HCT116 (cell line): ENCODE measurements around the gene ESF1. TPM values are rescaled to one million over a fixed set of nuclear protein-coding genes. Genes with fewer than 3 reads are reported as not detected.

ENCODE experiments used
- ATAC-seq: fragments of 200-7000 bp; cut with Tn5 transposase; 2 replicates; pipeline ENCODE4 v1.9.1; 2020; ENCODE audit warnings: mild to moderate bottlenecking, moderate library complexity
- BruUV-seq: library from RNA; stranded (reverse); fragments of 400-500 nt; replicated peaks from 2 replicates; lab custom pipeline; 2021; lab: Mats Ljungman, UMichigan
- CTCF ChIA-PET: fragments of 300-600 bp; sonication (Branson Sonifier 250); formaldehyde crosslinking; loops from one replicate; lab custom pipeline; 2021; ENCODE audit warnings: antibody characterized with exemption; lab: Charles Lee
- POLR2A ChIA-PET: fragments of 300-600, 350-600 bp; sonication (Branson Sonifier 250); formaldehyde crosslinking; loops from one replicate; lab custom pipeline; 2021; ENCODE audit warnings: antibody characterized with exemption; lab: Charles Lee
- RAD21 ChIA-PET, 2 experiments: fragments of 300-600 bp; sonication (Branson Sonifier 250); formaldehyde crosslinking; loops; one replicate each; lab custom pipeline; 2023; ENCODE audit warnings: low total read pairs in 2 of 2; ENCODE audit not compliant: uncharacterized antibody in 2 of 2, unreplicated experiment in 2 of 2, low non-redundant PET in 1 of 2; lab: Charles Lee
- DNase-seq: peaks from one replicate; pipeline ENCODE4 v3.0.0-alpha.2; 2010; ENCODE audit warnings: low read depth, low spot score
- H2AFZ ChIP-seq: fragments of 200-600 bp; shearing (Covaris generic), sonication (generic); 2 replicates; pipeline ENCODE4 v1.6.1; 2017; ENCODE audit warnings: low read depth, mixed run types, mixed read lengths, antibody characterized with exemption, low read length; ENCODE audit not compliant: poor library complexity, severe bottlenecking
- H3K27ac ChIP-seq: 2 replicates; pipeline ENCODE4 v1.5.1; 2012; ENCODE audit warnings: low read depth, low read length
- H3K27me3 ChIP-seq: fragments of 200-600 bp; sonication (generic); 2 replicates; pipeline ENCODE4 v1.6.1; 2016; ENCODE audit warnings: mixed run types, low read length, mixed read lengths; ENCODE audit not compliant: insufficient read depth
- H3K36me3 ChIP-seq, 2 experiments: fragments of 200-500 bp in 1 of 2; fragments of 200-600 bp in 1 of 2; sonication (Bioruptor generic) in 1 of 2; sonication (generic) in 1 of 2; 2 replicates each; pipeline versions ENCODE4 v1.5.1 to v1.6.1; 2014 to 2016; ENCODE audit warnings: low read length in 2 of 2, inconsistent platforms in 1 of 2, mixed read lengths in 1 of 2, mixed run types in 1 of 2; ENCODE audit not compliant: insufficient read depth in 2 of 2, control insufficient read depth in 1 of 2
- H3K4me1 ChIP-seq, 2 experiments: fragments of 200-600 bp in 1 of 2; sonication (generic) in 1 of 2; 2 replicates each; pipeline versions ENCODE4 v1.5.1 to v1.6.1; 2012 to 2017; ENCODE audit warnings: low read length in 2 of 2, inconsistent platforms in 1 of 2, mild to moderate bottlenecking in 1 of 2, mixed read lengths in 1 of 2, mixed run types in 1 of 2, moderate library complexity in 1 of 2; ENCODE audit not compliant: insufficient read depth in 2 of 2, control insufficient read depth in 1 of 2
- H3K4me2 ChIP-seq: fragments of 200-600 bp; sonication (generic); 2 replicates; pipeline ENCODE4 v1.6.1; 2017; ENCODE audit warnings: mixed run types, low read length, mixed read lengths
- H3K4me3 ChIP-seq, 2 experiments: fragments of 200-600 bp in 1 of 2; sonication (generic) in 1 of 2; replicated peaks in 1 of 2; 2 replicates each; pipeline ENCODE4 v1.5.1; 2011 to 2016; ENCODE audit warnings: low read length in 2 of 2, control low read depth in 1 of 2, low read depth in 1 of 2, mild to moderate bottlenecking in 1 of 2, mixed read lengths in 1 of 2, mixed run types in 1 of 2
- H3K79me2 ChIP-seq: fragments of 200-600 bp; sonication (generic); 2 replicates; pipeline ENCODE4 v1.6.1; 2017; ENCODE audit warnings: mild to moderate bottlenecking, mixed run types, low read length, moderate library complexity, mixed read lengths; ENCODE audit not compliant: insufficient read depth
- H3K9ac ChIP-seq: fragments of 200-600 bp; sonication (generic); 2 replicates; pipeline ENCODE4 v1.6.1; 2016; ENCODE audit warnings: low read length, mixed read lengths
- H3K9me2 ChIP-seq: fragments of 200-600 bp; sonication (generic), shearing (Covaris generic); 2 replicates; pipeline ENCODE4 v1.6.1; 2017; ENCODE audit warnings: mixed run types, mild to moderate bottlenecking, moderate library complexity; ENCODE audit not compliant: insufficient read depth
- H3K9me3 ChIP-seq, 2 experiments: fragments of 200-500 bp in 1 of 2; fragments of 200-600 bp in 1 of 2; sonication (Bioruptor generic) in 1 of 2; sonication (generic) in 1 of 2; 2 replicates each; pipeline ENCODE4 v1.6.1; 2014 to 2017; ENCODE audit warnings: low read length in 2 of 2, mixed read lengths in 2 of 2, inconsistent platforms in 1 of 2, low read depth in 1 of 2, mild to moderate bottlenecking in 1 of 2, mixed run types in 1 of 2, moderate library complexity in 1 of 2; ENCODE audit not compliant: control insufficient read depth in 1 of 2, insufficient read depth in 1 of 2
- H4K20me1 ChIP-seq: fragments of 200-600 bp; sonication (generic), shearing (Covaris generic); 2 replicates; pipeline ENCODE4 v1.6.1; 2017; ENCODE audit warnings: mixed run types, mild to moderate bottlenecking, moderate library complexity; ENCODE audit not compliant: insufficient read depth
- ATF3 ChIP-seq: IDR thresholded peaks from 2 replicates; pipeline ENCODE4 v1.6.1; 2012
- CBX3 ChIP-seq: IDR thresholded peaks from 2 replicates; pipeline ENCODE4 v1.6.1; 2012; ENCODE audit warnings: low read depth
- CEBPB ChIP-seq: IDR thresholded peaks from 2 replicates; pipeline ENCODE4 v1.6.1; 2012; ENCODE audit warnings: low read depth
- EGR1 ChIP-seq: IDR thresholded peaks from 2 replicates; pipeline ENCODE4 v1.6.1; 2012; ENCODE audit warnings: low read depth
- ELF1 ChIP-seq: IDR thresholded peaks from 2 replicates; pipeline ENCODE4 v1.6.1; 2012; ENCODE audit warnings: low read depth, borderline replicate concordance
- EZH2 ChIP-seq: fragments of 200-600 bp; sonication (generic); IDR thresholded peaks from 2 replicates; pipeline ENCODE4 v1.6.1; 2017; ENCODE audit warnings: antibody characterized with exemption, mixed run types
- EZH2phosphoT487 ChIP-seq: fragments of 200-600 bp; IDR thresholded peaks from 2 replicates; pipeline ENCODE4 v1.6.1; 2018; ENCODE audit warnings: antibody characterized with exemption, borderline replicate concordance
- FOSL1 ChIP-seq: IDR thresholded peaks from 2 replicates; pipeline ENCODE4 v1.6.1; 2012; ENCODE audit warnings: low read depth
- JUND ChIP-seq: IDR thresholded peaks from 2 replicates; pipeline ENCODE4 v1.6.1; 2012
- MAX ChIP-seq: IDR thresholded peaks from 2 replicates; pipeline ENCODE4 v1.6.1; 2012
- POLR2A ChIP-seq: IDR thresholded peaks from 2 replicates; pipeline ENCODE4 v1.7.0; 2011; ENCODE audit warnings: borderline replicate concordance; ENCODE audit not compliant: insufficient read depth, insufficient read length; ENCODE audit errors: extremely low read depth
- RAD21 ChIP-seq: IDR thresholded peaks from 2 replicates; pipeline ENCODE4 v1.6.1; 2012; ENCODE audit warnings: low read depth, mild to moderate bottlenecking
- REST ChIP-seq: IDR thresholded peaks from 2 replicates; pipeline ENCODE4 v1.6.1; 2012; ENCODE audit warnings: low read depth
- SIN3A ChIP-seq: IDR thresholded peaks from 2 replicates; pipeline ENCODE4 v1.6.1; 2012; ENCODE audit warnings: low read depth
- SP1 ChIP-seq: IDR thresholded peaks from 2 replicates; pipeline ENCODE4 v1.6.1; 2012; ENCODE audit warnings: low read depth
- YY1 ChIP-seq: IDR thresholded peaks from 2 replicates; pipeline ENCODE4 v1.6.1; 2011; ENCODE audit warnings: low read length, low read depth, moderate library complexity, mild to moderate bottlenecking; ENCODE audit not compliant: insufficient replicate concordance; ENCODE audit errors: extremely low read depth
- ZBTB33 ChIP-seq: IDR thresholded peaks from 2 replicates; pipeline ENCODE4 v1.6.1; 2011; ENCODE audit warnings: mild to moderate bottlenecking, low read length, moderate library complexity; ENCODE audit not compliant: insufficient replicate concordance; ENCODE audit errors: extremely low read depth
- ZFX ChIP-seq: fragments of 450-650 bp; IDR thresholded peaks from 2 replicates; pipeline ENCODE4 v1.6.1; 2017
- ZNF274 ChIP-seq: fragments of 200-500 bp; sonication (Bioruptor generic); IDR thresholded peaks from 2 replicates; pipeline ENCODE4 v1.6.1; 2014; ENCODE audit warnings: mild to moderate bottlenecking, low read depth, low read length, inconsistent platforms
- intact Hi-C: fragments of 100-400 bp; cut with micrococcal nuclease; formaldehyde crosslinking; loops from 2 replicates; pipeline ENCODE4 v1.10.0; 2022
- total RNA-seq: library from RNA; stranded (reverse); gene quantifications from one replicate; pipeline ENCODE4 v1.2.1, GENCODE V29; 2021; ENCODE audit not compliant: unreplicated experiment

ESF1 gene
- total RNA-seq, 1 experiment from 2014 or later: 25.4 TPM

- no peaks in the 10 kb centered on the region for H3K79me2 ChIP-seq
- H3K9me3 ChIP-seq: no peaks in the 10 kb centered on the region
- no peak overlapping the region for H3K27ac ChIP-seq
- DNase-seq: no peak
- no TSS peak for BruUV-seq
- no peaks in the 10 kb centered on the region for H3K9me2 ChIP-seq
- POLR2A ChIA-PET: no interaction called here
- TF ChIP-seq REST (no peak), SIN3A (no peak), CEBPB (no peak), EZH2phosphoT487 (no peak), RAD21 (no peak), EGR1 (no peak), SP1 (no peak), ZBTB33 (no peak), JUND (no peak), MAX (no peak), CBX3 (no peak), ZNF274 (no peak), POLR2A (no peak), ELF1 (no peak), ATF3 (no peak), ZFX (no peak), FOSL1 (no peak), EZH2 (no peak), YY1 (no peak)
- no peak overlapping the region for H3K4me2 ChIP-seq
- intact Hi-C loops: no loop called here
- RAD21 ChIA-PET: no interaction called here
- H3K36me3 ChIP-seq: no peaks in the 10 kb centered on the region
- H3K27me3 ChIP-seq: no peaks in the 10 kb centered on the region
- no peak for ATAC-seq
- no peaks in the 10 kb centered on the region for H4K20me1 ChIP-seq
- CTCF ChIA-PET: no interaction called here
- no peaks in the 10 kb centered on the region for H3K4me1 ChIP-seq
- H3K9ac ChIP-seq: no peak overlapping the region
- no peak overlapping the region for H3K4me3 ChIP-seq
- H2AFZ ChIP-seq: no peak overlapping the region
Observed at GRCh38 chr20:13700761-13701160, 84.0 kb downstream of the ESF1 start.
